SIG-M5 (cell line): ENCODE results near the gene NEB.

Experiments
- DNase-seq: peaks from one replicate; lab custom pipeline; 2025; lab: John Stamatoyannopoulos, UW

Gene NEB

GRCh38 chr2:151472966-151473365, 261.3 kb downstream of the NEB start:
- DNase-seq, result no peak

DNA sequence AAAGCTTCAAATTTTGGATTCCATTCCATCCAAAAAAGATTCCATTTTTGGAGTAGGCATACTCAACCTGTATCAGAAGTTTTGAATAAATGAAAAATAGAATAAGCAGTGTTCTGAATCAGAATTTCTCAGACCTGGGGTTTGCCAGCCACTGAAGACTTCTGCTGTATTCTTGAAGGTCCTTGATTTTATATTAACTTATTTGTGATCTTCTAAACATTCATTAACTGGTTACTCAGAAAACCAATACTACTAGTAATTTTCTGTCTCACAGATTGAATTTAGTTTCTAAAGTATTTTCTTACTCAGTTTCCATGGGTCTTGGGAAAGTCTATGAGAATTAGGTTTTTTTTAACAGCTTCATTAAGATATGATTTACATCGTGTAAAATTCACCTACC, 263.7 kb downstream of the NEB start:
- DNase-seq, result no peak

DNA sequence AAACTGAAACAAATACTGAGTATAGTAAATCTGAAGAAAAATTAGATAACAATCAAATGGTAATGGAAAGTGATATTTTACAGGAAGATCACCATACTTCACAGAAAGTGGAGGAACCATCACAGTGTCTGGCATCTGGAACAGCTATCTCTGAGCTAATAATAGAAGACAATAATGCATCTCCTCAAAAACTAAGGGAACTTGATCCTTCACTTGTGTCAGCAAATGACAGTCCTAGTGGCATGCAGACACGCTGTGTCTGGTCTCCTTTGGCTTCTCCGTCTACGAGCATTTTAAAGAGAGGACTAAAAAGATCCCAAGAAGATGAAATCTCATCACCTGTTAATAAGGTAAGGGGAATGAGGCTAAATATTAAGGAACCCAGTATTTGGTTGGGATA, 268.5 kb downstream of the NEB start:
- DNase-seq, result no peak

GRCh38 chr2:151459358-151459757, 274.9 kb downstream of the NEB start:
- no peak for DNase-seq

DNA sequence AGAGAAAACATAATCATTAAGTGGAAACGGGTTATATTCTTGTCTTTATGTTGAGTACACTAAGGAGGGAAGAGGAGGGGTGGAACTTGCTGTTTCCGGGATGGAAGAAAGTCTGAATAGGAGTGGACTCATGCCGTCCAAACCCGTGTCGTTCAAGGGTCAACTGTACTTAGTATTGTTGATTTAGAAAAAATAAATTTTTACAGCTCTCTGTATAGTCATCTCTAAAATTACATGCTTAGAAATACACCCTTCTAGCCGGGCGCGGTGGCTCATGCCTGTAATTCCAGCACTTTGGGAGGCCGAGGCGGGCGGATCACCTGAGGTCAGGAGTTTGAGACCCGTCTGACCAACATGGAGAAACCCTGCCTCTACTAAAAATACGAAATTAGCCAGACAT, 295.1 kb downstream of the NEB start:
- DNase-seq, result no peak

DNA sequence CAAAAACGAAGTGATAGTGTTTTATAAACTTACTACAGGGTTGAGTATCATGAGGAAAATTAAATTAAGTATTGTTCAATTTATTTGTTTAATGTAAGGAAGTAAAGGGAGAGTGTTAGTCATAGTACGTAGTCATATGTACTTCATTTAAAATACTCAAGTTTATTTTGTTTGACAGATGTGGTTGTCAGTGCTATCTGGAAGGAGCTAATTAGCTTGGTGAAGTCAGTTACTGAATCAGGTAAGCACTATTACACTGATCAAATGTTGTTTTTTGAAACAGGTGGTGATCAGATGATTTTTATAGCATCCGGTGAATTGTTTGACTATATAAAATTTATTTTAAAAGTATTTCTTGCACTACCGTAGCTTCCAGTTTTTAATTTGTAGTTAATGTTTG, 295.8 kb downstream of the NEB start:
- no peak for DNase-seq

- DNase-seq, result no peak
Observed at GRCh38 chr2:151437630-151438029, 296.6 kb downstream of the NEB start.
